GM21529 (cell line): ENCODE results near the gene ESD.
"Not testable (repeated sequence)": the region's sequence is repeated elsewhere in the genome, so short reads cannot be mapped to it uniquely, and the experiment has no call there.

ENCODE experiments used
- ATAC-seq: cut with Tn5 transposase; IDR thresholded peaks from one replicate; pipeline ENCODE4 v1.9.1; 2021; ENCODE audit not compliant: unreplicated experiment

Gene ESD, protein sequence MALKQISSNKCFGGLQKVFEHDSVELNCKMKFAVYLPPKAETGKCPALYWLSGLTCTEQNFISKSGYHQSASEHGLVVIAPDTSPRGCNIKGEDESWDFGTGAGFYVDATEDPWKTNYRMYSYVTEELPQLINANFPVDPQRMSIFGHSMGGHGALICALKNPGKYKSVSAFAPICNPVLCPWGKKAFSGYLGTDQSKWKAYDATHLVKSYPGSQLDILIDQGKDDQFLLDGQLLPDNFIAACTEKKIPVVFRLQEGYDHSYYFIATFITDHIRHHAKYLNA

DNA sequence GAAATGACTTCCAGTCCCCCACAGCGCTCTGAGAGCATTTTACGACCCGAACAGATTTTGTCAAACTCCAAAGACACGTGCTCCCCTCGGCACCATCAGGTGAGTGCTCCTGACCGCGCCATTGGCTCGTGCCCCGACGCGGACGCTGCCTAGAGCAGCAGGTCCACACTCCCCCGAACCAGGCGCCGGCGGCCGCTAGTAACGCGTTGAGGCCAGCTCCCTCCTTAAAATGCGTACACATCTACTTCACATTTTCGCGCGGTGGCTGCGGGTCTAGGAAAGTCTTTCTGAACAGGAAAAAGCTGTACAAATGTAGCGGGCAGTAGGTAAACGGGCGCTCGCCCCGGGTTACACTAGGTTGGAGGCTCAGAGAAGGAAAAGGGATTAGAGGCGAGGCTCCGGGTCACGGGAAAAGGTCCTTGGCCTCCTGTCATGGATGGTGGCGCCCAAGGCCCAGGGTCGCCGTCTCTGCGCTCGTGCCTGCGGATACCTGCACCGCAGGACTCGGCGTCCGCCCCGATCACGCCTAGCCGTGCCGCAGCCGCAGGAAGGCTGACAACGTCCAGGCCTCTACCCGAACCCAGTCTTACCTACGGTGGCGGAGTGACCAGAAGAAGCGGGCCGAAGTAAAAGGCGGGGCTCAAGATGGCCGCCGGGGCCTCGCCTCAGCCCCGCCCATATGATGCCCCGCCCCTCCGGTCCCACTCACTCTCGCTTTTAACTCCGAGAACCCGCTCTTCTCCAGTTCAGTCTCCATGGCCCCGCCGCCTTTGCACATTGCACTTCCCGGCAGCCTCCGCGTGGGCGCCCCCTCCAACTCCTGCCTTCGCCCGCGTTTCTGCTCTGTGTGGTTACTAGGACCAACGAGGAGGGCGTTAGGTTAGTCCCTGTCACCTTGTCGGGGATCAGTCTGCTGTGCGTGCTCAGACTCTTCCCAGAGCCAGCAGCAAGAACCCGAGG lies at the start of gene ESD:
Gene ESD (minus strand): TSS at position 647 of the 960 bp plus-strand sequence. CDS start 5,748 bp downstream, outside the sequence.
- peak; percentile 90 for ATAC-seq

DNA sequence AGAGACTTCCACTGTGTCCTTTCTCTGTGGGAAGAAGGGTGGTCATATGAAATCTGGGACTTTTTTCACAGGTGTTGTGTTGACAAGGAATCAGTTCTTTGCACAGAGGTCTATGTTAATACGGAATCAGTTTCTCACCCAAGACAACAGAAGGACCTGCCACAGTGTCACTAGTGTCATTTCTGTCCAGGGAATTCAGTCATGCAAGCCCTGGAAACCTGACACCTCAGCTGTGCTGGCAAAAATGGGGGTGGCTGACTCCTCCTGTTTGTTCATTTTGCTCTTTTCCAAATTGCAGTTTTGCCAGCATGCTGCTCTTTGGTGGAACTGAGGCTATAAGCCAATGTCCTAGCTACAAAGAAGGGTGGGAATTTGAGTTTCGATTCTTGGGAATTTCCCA lies 49.8 kb upstream of the ESD start:
- ATAC-seq = no peak

DNA sequence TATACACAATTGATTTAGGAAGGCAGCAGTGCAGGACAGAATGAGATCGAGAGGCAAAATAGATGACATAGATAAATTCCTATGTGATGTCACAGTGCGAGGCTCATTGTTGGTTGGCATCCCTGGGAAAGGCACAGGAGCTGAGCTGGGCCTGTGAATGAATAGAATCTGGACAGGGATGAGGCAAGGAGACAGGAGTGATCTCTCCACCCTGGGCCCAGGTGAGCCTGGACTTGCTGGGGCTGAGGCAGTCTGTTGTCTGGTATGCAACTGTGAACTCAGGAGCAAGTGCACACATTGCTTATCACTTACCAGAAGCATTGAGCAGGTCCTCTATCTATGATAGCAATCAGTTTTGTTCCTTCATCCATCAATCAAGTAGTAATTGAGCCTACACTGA lies 48.2 kb upstream of the ESD start:
- ATAC-seq = no peak

DNA sequence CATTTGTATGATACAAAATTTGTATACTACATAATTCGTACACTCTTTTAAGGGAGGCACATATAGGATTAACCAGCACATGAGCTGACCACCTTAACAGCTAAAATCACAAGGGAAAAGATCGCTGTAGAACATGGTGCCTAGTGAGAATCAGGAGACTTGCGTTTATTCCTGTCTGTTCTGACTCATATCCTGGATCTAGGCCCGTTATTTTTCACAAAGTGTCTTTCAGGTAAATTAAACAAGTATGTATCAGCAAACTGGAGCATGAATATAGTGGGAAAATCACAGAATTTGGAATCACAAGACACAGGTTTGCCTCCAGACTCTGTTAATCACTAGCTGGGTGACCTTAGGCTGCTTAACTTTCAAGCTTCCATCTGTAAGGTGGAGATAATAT lies 47.5 kb upstream of the ESD start:
- no peak for ATAC-seq

DNA sequence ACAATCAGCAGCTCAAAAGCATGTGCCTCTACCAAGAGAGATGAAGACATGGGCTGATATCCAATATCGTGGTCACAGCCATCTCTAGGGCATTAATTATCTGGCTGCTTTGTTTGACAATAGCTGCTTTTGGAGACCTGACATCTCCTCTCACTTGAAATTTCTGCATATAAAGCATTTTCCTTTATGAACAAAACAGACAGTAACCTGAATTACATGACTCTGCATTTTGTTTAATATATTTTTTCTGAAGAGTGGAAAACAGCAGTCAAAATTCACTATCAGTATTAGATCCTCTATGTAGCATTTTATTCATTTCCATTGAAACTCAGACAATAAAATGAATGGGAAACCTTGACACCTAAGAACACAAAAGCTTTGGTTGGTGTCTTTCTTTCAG lies 42.4 kb upstream of the ESD start:
- ATAC-seq = no peak

DNA sequence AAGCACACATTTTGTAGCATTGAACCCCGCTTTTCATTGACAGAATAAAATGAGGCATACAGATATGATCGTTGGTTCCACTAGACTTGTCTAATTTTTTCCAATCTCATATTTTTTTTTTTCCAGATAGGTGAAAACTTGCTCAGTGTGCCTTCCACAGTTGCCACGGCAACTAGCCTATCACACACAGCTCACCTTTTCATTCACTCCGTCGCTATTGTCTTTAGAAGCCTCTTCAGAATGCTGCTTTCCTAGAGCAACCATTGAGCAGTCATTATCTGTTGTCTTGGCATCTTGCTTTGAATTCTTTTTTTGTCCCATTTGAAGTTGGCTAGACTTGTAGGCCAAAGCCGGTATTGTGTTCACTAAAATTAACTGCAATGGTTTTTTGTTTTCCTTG lies 37.7 kb upstream of the ESD start:
- ATAC-seq = no peak

DNA sequence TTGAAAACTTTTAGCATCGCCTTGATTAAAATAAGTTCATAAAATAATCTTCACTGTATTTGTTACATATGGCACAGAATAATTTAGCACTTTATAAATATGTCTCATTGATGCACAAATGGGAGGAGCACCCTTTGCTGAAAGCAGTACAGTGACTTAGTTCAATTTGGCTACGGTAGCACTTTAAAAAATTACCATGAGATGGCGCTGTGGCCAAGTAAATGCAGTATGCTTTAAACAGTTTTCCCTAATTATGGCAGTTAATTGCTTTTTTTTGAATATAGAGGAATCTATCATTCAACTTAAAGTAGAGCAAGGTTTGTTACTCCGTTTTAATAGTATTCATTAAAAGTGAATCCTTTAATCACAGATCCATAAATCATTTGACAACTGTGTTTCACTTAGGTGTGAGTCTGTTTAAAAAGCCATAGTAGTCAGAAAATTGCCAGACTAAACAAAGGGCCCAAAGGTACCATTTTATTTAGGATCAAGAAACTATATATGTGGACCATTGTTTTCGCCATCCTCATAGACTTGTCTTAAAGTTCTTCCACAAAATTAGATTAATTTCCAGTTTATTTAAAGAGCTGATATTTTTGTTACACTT lies 34.7 kb upstream of the ESD start:
- ATAC-seq = no peak

DNA sequence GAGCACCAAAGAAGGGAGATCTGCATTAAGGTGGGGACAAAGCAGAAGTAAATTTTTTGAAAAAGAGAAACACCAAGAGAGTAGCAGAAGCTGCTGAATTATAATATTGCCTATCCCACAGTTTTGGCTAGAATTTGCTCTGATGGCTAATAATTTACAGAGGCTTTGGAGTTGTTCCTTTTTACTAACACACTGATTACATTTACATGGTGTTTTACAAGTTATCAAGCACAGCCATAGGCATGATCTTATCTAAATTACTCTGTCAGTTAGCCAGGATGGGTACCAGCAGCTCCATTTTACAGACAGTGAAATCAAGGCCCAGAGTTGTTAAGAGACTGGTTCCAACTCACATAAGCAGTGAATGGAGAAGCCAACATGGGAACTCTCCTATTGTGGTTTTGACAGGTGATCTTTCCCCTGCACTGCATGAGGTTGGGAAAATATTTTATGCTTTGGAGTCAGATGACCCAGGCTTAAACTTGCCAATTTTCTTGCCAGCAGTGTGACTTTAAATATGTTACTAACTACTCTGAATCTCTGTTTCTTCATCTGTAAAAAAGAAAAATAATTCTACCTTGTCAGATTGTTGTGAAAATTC lies 33.5 kb upstream of the ESD start:
- no peak for ATAC-seq

DNA sequence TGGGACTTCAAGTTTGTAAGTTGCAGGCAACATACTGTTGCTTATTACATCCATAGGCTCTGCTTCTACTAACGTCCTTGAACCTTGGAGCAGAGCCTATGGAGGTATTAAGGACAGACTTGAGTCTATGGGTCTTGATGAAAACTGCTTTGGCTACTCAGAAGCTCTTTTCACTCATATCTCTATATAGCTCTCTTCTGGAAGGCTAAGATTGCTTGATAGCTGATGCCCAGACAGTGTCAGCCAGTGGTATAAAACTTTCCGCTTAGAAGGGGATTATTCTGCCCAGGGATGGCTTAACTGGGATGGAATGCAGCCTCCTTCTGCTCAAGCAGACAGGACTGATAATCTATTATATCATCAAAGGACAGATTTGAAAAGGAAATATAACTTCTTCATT lies 25.6 kb upstream of the ESD start:
- ATAC-seq = no peak

DNA sequence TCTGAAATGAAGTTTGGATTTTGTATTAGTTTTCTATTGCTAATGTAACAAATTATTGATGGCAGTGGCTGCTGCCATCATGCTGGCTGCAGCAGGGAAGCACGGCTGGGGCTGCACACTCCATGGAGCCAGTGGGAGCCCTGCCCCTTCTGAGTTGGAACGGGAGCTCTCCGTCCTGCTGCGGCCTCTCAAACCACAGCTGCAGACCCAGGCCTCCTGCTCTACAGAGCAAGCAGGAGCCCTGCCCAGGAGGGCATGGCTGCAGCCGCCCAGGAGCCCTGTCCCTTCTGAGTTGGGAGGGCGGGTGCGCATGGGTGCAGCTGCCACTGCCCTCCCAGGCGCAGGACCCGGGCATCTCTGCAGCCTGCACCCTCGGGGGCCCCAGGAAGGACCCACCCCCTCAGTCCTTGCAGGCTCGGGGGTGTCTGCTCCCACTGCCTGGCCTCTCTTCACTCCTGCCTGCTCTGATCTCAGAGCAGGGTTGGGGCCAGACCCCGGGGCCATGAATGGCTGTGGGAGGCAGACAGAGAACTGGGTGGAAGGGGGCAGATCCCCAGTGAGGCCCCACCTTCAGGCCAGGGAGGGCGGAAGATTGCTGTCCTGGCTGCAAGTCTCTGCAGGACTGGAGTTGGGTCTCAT lies 21.0 kb upstream of the ESD start:
- ATAC-seq = no peak

DNA sequence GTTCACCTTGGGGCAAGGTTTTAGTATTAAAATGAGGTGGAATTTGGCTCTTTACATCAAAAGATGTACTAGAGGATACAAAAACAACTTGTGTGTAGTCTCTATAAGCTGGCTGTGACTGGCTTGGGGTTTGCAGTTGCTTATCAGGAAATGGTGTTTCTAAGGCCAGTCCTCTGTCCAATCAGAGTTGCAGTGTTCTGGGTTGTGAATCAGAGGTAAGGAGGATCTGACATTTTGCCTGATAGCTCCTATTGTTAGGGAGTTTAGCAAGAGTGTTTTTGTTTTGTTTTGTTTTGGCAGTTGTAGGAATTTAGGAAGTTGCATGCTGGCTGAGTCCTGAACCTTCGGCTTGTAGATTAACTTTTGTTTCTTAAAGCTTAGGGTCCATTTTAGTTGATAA lies 20.1 kb upstream of the ESD start:
- no peak for ATAC-seq

DNA sequence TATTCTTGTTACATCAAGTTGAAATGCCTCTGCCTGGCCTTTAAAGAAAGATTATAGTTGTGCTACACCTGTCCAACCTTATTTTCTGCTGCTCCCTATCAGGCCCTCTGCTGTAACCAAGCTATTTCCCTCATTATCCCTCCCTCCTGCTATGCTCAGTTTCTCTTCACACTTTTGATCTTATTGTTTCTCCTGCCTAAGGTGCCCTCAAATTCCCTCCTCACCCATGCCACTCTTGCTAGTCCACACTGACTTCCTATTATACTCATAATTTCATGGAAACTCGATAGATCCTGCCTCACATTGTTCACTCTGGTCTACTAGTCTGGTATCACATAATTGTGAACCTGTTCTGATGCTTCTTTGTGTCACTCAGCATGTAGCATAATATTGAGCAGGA lies 19.4 kb upstream of the ESD start:
- ATAC-seq = no peak

DNA sequence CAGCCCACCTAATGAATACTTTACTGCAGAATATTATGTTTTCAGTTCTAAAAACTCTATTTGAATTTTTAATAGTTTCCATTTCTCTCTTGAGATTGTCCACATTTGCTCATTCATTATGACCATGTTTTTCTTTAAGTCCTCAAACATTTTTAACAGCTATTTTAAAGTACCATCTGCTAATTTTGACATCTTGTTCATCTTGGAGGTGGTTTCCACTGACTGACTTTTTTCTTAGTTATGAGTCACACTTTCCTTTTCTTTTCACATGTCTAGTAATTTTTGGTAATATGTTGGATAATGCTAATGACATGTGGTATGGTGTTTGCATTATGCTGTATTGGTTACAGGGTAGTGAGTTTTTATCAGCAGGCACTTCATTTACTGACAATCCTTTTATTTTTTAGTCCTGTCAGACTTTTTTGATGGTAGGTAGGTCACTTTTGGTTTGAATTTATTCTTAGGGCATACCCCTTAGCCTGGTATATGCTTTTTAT lies 15.4 kb upstream of the ESD start:
- no peak for ATAC-seq

DNA sequence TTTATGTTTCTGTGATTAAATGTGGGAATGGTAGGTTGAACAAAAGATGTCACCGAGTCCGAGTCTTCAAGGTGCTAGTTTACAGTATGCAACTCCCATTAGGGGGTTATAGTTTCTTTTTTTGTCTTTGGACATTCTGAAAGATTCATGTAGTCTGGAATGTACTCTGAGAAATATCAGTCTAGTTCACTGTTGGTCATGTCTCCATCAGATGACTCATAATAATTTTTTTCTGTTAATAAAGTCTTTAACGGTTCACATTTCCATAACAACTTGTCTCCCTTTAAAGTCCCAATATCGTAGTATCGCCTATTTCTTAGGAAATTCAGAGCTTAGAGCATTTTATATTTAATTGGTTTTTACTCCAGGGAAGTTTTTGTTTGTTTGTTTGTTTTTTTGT lies 13.5 kb upstream of the ESD start:
- no peak for ATAC-seq

DNA sequence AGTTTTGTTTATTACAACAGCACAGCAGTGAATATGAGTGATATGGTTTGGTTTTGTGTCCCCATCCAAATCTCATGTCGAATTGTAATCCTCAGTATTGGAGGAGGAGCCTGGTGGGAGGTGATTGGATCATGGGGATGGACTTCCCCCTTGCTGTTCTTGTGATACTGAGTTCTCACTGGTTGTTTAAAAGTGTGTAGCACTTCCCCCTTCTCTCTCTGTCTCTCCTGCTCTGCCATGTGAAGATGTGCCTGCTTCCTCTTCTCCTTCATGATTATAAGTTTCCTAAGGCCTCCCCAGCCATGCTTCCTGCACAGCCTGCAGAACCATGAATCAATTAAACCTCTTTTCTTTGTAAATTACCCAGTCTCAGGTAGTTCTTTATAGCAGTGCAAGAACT lies 8.0 kb upstream of the ESD start:
- ATAC-seq = not testable (repeated sequence)

DNA sequence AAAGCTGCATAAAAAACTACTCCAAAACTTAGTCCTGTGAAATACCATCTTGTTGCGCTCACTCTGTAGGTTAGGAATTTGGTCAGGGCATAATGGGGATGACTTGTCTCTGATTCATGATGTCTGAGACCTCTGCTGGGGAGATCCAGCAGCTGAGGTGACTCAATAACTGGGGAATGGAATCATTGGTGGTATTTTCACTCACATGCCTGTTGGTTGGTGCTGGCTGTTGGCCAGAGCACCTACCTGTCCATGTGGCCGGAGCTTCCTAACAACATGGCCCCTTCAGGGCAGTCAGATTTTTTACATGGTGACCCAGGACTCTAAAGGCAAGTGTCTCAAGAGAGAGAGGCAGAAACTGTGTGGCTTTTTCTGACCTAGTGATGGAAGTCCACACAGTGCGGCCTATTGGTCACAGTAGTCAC lies 7.4 kb upstream of the ESD start:
- no peak for ATAC-seq

DNA sequence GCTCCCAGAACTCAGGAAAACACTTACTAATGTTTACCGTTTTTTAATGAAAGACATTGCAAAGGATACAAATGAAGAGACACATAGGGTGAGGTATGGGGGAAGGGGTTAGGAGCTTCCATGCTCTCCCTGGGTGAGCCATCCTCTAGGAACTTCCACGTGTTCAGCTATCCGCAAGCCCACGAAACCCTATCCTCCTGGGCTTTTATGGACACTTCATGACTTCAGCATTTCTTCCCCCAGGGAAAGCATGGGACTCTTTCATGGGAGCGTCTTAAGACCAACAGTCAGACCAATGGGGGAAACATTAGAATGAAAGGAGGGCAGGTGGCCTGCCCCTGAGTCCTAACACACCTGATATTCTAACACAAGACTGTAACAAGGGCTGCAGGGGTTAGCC lies 6.6 kb upstream of the ESD start:
- no peak for ATAC-seq

DNA sequence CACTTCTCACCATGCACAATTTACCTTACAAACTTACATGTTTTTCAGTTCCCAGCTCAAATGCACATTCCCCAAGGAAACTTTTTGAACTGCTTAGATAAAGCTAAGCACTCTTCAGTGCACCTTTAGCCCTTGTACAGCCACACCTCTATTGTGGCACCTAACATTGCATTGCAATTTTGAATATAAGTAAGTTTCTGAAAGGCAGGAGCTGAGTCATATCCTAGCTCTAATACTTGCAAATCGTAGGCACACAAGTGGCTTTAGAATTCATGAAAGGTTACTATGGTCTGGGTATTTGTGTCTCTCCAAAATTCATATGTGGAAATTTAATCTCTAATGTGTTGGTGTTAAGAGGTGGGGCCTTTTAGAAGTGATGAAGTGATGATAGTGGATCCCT lies 4.9 kb upstream of the ESD start:
- no peak for ATAC-seq

DNA sequence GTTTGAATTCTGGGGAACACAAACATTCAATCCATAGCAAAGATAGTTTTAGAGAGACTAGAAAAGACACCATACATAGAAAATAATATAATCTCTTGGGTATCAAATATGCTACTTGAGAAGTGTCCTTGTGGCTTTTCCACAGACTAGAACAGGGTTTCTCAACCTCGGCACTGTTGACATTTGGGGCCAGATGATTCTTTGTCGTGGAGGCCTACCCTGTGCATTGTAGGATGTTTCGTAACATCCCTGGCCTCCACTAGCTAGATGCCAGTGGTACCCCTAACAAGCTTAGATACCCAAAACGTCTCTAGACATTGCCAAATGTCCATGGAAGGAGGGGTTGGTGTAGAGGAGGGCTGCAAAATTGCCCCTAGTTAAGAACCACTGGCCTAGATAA lies 2.2 kb upstream of the ESD start:
- no peak for ATAC-seq

DNA sequence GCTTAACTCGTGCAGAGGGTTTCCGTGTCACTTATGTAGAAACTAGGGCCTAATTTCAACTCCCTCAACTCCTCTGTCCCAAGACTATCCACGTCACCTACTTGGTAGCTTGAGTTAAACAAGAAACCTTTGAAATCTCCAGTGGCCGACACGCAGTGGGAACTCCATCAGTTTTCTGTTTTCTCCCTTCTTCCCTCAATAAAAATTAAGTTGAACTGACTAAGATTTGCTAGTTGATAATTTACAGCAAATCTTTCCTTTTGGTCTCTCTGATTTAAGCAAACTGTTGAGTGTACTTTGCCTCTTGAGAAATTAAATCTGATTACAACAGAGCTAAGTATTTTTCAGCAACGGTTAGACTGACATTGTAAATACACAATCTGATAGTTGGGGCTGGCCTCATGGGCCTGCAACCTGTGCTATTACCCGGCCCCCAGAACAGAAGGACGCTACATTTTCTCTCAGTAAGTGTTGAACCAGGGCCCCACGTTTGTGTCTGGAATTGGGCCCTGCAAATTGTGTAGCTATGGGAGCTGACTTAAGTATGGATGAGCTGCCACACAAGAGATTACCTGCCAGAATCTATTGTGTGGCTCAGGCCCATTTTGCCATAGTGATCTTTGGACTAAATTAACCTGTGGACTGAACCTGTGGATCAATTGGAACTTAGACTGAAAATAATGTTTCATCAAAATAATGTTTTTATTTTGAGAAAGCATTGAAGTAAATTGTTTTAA lies 708 bp upstream of the ESD start:
- ATAC-seq = no peak
